HT1080 (cell line): ENCODE results near the gene CBR1. TPM values are rescaled to one million over a fixed set of nuclear protein-coding genes. Genes with fewer than 3 reads are reported as not detected.
"Not testable (repeated sequence)": the region's sequence is repeated elsewhere in the genome, so short reads cannot be mapped to it uniquely, and the experiment has no call there.

Experiments used
- DNase-seq: peaks from one replicate; pipeline ENCODE4 v3.0.0-alpha.2; 2015; ENCODE audit warnings: low read depth
- total RNA-seq: library from RNA; depleted of rRNA; stranded (reverse); fragments of >200 nt; shearing (Covaris generic); gene quantifications from 2 replicates; pipeline ENCODE4 v1.2.3, GENCODE V29; 2014

CBR1 gene
- total RNA-seq, 1 experiment from 2014 or later = 338 TPM

GRCh38 chr21:36047139-36047538 is 22.7 kb upstream of the CBR1 start:
- DNase-seq = no peak

- no peak for DNase-seq
Observed at GRCh38 chr21:36048357-36048756, 21.5 kb upstream of the CBR1 start.

- no peak for DNase-seq
Observed at GRCh38 chr21:36052860-36053714, 16.7 kb upstream of the CBR1 start.

- DNase-seq = no peak
Observed at GRCh38 chr21:36053715-36054062, 16.1 kb upstream of the CBR1 start.

- DNase-seq = no peak
Observed at GRCh38 chr21:36055551-36055950, 14.3 kb upstream of the CBR1 start.

- DNase-seq = no peak
Observed at GRCh38 chr21:36059823-36060158, 10.0 kb upstream of the CBR1 start.

GRCh38 chr21:36060159-36060921 is 9.5 kb upstream of the CBR1 start, which contains the start of gene SETD4:
TSS of gene SETD4 (minus strand) at chr21:36060526. CDS start at chr21:36058888, 1,638 bp downstream.
- peak; percentile 96 for DNase-seq

- no peak for DNase-seq
Observed at GRCh38 chr21:36061445-36061844, 8.4 kb upstream of the CBR1 start.

- DNase-seq = no peak
Observed at GRCh38 chr21:36063375-36064084, 6.3 kb upstream of the CBR1 start.

- no peak for DNase-seq
Observed at GRCh38 chr21:36064085-36064460, 5.8 kb upstream of the CBR1 start.

GRCh38 chr21:36065497-36066036 is 4.3 kb upstream of the CBR1 start:
- DNase-seq = peak; percentile 82

- DNase-seq = no peak
Observed at GRCh38 chr21:36068748-36069398, 951 bp upstream of the CBR1 start.

GRCh38 chr21:36070999-36071398 is 1.2 kb downstream of the CBR1 start:
- no peak for DNase-seq

GRCh38 chr21:36072453-36073162 is 2.8 kb downstream of the CBR1 start:
- no peak for DNase-seq

- DNase-seq = no peak
Observed at GRCh38 chr21:36073181-36073580, 3.4 kb downstream of the CBR1 start.

- not testable (repeated sequence) for DNase-seq
Observed at GRCh38 chr21:36073911-36074310, 4.1 kb downstream of the CBR1 start.

- DNase-seq = no peak
Observed at GRCh38 chr21:36075171-36075570, 5.3 kb downstream of the CBR1 start.

- DNase-seq = no peak
Observed at GRCh38 chr21:36075953-36076352, 6.1 kb downstream of the CBR1 start.

- DNase-seq = no peak
Observed at GRCh38 chr21:36076878-36077655, 7.2 kb downstream of the CBR1 start.

- DNase-seq = no peak
Observed at GRCh38 chr21:36077758-36078157, 7.9 kb downstream of the CBR1 start.
